Endothelial cell of umbilical vein (primary cell): ENCODE results near the gene CREB3. TPM values are rescaled to one million over a fixed set of nuclear protein-coding genes. Genes with fewer than 3 reads are reported as not detected.

Experiments used
- BruUV-seq: library from RNA; stranded (reverse); fragments of 400-500 nt; replicated peaks from 2 replicates; lab custom pipeline; 2021; lab: Mats Ljungman, UMichigan
- CTCF ChIA-PET: fragments of 300-600, 350-600 bp; sonication (Branson Sonifier 250); formaldehyde crosslinking; loops from one replicate; lab custom pipeline; 2021; ENCODE audit warnings: antibody characterized with exemption, inconsistent platforms; lab: Charles Lee
- POLR2A ChIA-PET: fragments of 300-600, 350-600 bp; sonication (Branson Sonifier 250); formaldehyde crosslinking; loops from one replicate; lab custom pipeline; 2021; ENCODE audit warnings: antibody characterized with exemption, inconsistent platforms; lab: Charles Lee
- DNase-seq: peaks from one replicate; pipeline ENCODE4 v3.0.0-alpha.2; 2011; ENCODE audit warnings: low read depth, low spot score
- FAIRE-seq: peaks from 2 replicates; lab custom pipeline; 2011; peaks lifted over from hg19 to GRCh38; lab: Jason Lieb, UNC
- H2AFZ ChIP-seq: 2 replicates; pipeline ENCODE4 v1.6.0; 2012; ENCODE audit warnings: low read depth, low read length, control low read depth, inconsistent platforms
- H3K27ac ChIP-seq: 2 replicates; pipeline ENCODE4 v1.5.1; 2011; ENCODE audit warnings: low read depth, mild to moderate bottlenecking, control low read depth, low read length, moderate library complexity; ENCODE audit not compliant: insufficient read depth
- H3K27me3 ChIP-seq, 2 experiments: 2 replicates each; pipeline versions ENCODE4 v1.6.0 to v1.6.1; 2011; ENCODE audit warnings: low read length in 2 of 2, mixed read lengths in 1 of 2; ENCODE audit not compliant: control insufficient read depth in 2 of 2, insufficient read depth in 2 of 2
- H3K36me3 ChIP-seq, 2 experiments: 2 replicates in 1 of 2; 3 replicates in 1 of 2; pipeline ENCODE4 v1.5.1; 2011; ENCODE audit warnings: low read length in 2 of 2, mild to moderate bottlenecking in 1 of 2, moderate library complexity in 1 of 2; ENCODE audit not compliant: control insufficient read depth in 2 of 2, insufficient read depth in 2 of 2; ENCODE audit errors: extremely low read depth in 1 of 2
- H3K4me1 ChIP-seq: 3 replicates; pipeline ENCODE4 v1.5.1; 2011; ENCODE audit warnings: mild to moderate bottlenecking, low read length; ENCODE audit not compliant: control insufficient read depth, insufficient read depth; ENCODE audit errors: extremely low read depth
- H3K4me2 ChIP-seq: 2 replicates; pipeline ENCODE4 v1.6.1; 2011; ENCODE audit warnings: low read length, control low read depth, mixed read lengths; ENCODE audit not compliant: insufficient read depth
- H3K4me3 ChIP-seq, 3 experiments: fragments of 200-600 bp in 1 of 3; sonication (generic), shearing (Covaris generic) in 1 of 3; replicated peaks in 1 of 3; 2 replicates each; pipeline ENCODE4 v1.5.1; 2011 to 2016; ENCODE audit warnings: control low read depth in 3 of 3, low read length in 3 of 3, mild to moderate bottlenecking in 2 of 3, inconsistent platforms in 1 of 3, low read depth in 1 of 3, moderate library complexity in 1 of 3; ENCODE audit not compliant: insufficient read depth in 1 of 3
- H3K79me2 ChIP-seq: 2 replicates; pipeline ENCODE4 v1.6.0; 2012; ENCODE audit warnings: low read length, inconsistent platforms; ENCODE audit not compliant: control insufficient read depth, insufficient read depth
- H3K9ac ChIP-seq: replicated peaks from 2 replicates; pipeline ENCODE3; 2011; ENCODE audit warnings: low read length, control low read depth; ENCODE audit not compliant: insufficient read depth; ENCODE audit errors: extremely low read depth
- H3K9me1 ChIP-seq: replicated peaks from 3 replicates; pipeline ENCODE4 v1.6.0; 2011; ENCODE audit warnings: mild to moderate bottlenecking, low read length; ENCODE audit not compliant: control insufficient read depth, insufficient read depth; ENCODE audit errors: extremely low read depth
- H3K9me3 ChIP-seq: replicated peaks from 2 replicates; pipeline ENCODE4 v1.5.1; 2012; ENCODE audit warnings: low read length, inconsistent platforms; ENCODE audit not compliant: control insufficient read depth, insufficient read depth
- H4K20me1 ChIP-seq: replicated peaks from 2 replicates; pipeline ENCODE3; 2011; ENCODE audit warnings: mild to moderate bottlenecking, low read length; ENCODE audit not compliant: control insufficient read depth, insufficient read depth; ENCODE audit errors: extremely low read depth
- CTCF ChIP-seq, 2 donors: IDR thresholded peaks; 1 replicate in 1 of 2; 2 replicates in 1 of 2; pipeline ENCODE4 v1.5.1; 2011; ENCODE audit warnings: low read length in 2 of 2, mild to moderate bottlenecking in 2 of 2, moderate library complexity in 2 of 2, control low read depth in 1 of 2, inconsistent platforms in 1 of 2, low read depth in 1 of 2; ENCODE audit not compliant: insufficient read depth in 1 of 2; ENCODE audit errors: extremely low read depth in 1 of 2
- EZH2 ChIP-seq: IDR thresholded peaks from 2 replicates; pipeline ENCODE4 v1.6.1; 2012; ENCODE audit warnings: borderline replicate concordance, low read depth, mild to moderate bottlenecking, moderate library complexity, low read length, inconsistent platforms; ENCODE audit not compliant: severe bottlenecking
- FOS ChIP-seq: IDR thresholded peaks from 2 replicates; pipeline ENCODE4 v1.6.1; 2011; ENCODE audit warnings: mild to moderate bottlenecking, low read length, moderate library complexity, borderline replicate concordance; ENCODE audit not compliant: insufficient read depth
- GATA2 ChIP-seq: IDR thresholded peaks from 2 replicates; pipeline ENCODE4 v1.7.0; 2011; ENCODE audit warnings: low read depth, mild to moderate bottlenecking, moderate library complexity, mixed read lengths, low read length; ENCODE audit not compliant: insufficient read length, insufficient read depth
- JUN ChIP-seq: IDR thresholded peaks from 2 replicates; pipeline ENCODE4 v1.6.1; 2011; ENCODE audit warnings: borderline replicate concordance, low read depth; ENCODE audit not compliant: insufficient read length, insufficient read depth
- MAX ChIP-seq: IDR thresholded peaks from 2 replicates; pipeline ENCODE4 v1.6.1; 2011; ENCODE audit not compliant: insufficient read depth, insufficient read length
- MYC ChIP-seq: IDR thresholded peaks from one replicate; pipeline ENCODE4 v1.6.1; 2011; ENCODE audit warnings: mild to moderate bottlenecking, low read depth, low read length
- POLR2A ChIP-seq: IDR thresholded peaks from 2 replicates; pipeline ENCODE4 v1.6.1; 2012; ENCODE audit warnings: low read depth, mild to moderate bottlenecking, control low read depth, low read length
- POLR2AphosphoS5 ChIP-seq: IDR thresholded peaks from 2 replicates; pipeline ENCODE4 v1.6.1; 2012; ENCODE audit warnings: low read depth, mild to moderate bottlenecking, control low read depth, low read length, moderate library complexity; ENCODE audit not compliant: insufficient read depth
- dilution Hi-C: fragments of 300-500 bp; cut with MboI; formaldehyde crosslinking; loops from one replicate; pipeline ENCODE4 v1.15.0; 2019; ENCODE audit warnings: low sequenced_read_pairs; ENCODE audit not compliant: extremely low pct_ligation_motif_present
- intact Hi-C: fragments of 100-400 bp; cut with micrococcal nuclease; formaldehyde crosslinking; loops from one replicate; pipeline ENCODE4 v1.10.0; 2022
- polyA plus RNA-seq, 4 experiments: library from polyadenylated mRNA; depleted of rRNA in 3 of 4; stranded (reverse) in 3 of 4; unstranded in 1 of 4; fragments of >200 nt; gene quantifications; 2 replicates each; pipeline versions ENCODE4 v1.2.1 to v1.2.3, GENCODE V29; 2011 to 2012; ENCODE audit warnings: missing spikeins in 1 of 4
- total RNA-seq: library from RNA; stranded (reverse); gene quantifications from 2 replicates; pipeline ENCODE4 v1.2.3, GENCODE V29; 2021

CREB3 gene
- total and polyA plus RNA-seq, 2 donors (not counting 3 experiments of a cell fraction or from before 2014, with no cell fraction given) = 39.8 to 52.1 TPM

GRCh38 chr9:35776018-35776417, 43.6 kb downstream of the CREB3 start:
- Histone ChIP-seq H3K4me2 (no peak overlapping the region), H3K4me3 (no peak overlapping the region), H3K27ac (no peak overlapping the region), H2AFZ (peak overlapping the region; percentile 62), H3K4me1 (peaks cover 26% of the 10 kb centered on the region), H4K20me1 (no peaks in the 10 kb centered on the region), H3K79me2 (no peaks in the 10 kb centered on the region), H3K9me3 (no peaks in the 10 kb centered on the region), H3K27me3 (no peaks in the 10 kb centered on the region), H3K9ac (no peak overlapping the region), H3K36me3 (no peaks in the 10 kb centered on the region), H3K9me1 (no peaks in the 10 kb centered on the region)
- dilution Hi-C loops (no loop called here), intact Hi-C loops (no loop called here)
- peak; percentile 18 for FAIRE-seq
- CTCF ChIA-PET = interaction anchor here (0.8 to 3.5 kb wide), 14 partner anchors 13 to 135 kb away, joined by 3 to 25 read pairs (median 7); partner anchors contain the start of gene MSMP
- no TSS peak for BruUV-seq
- POLR2A ChIA-PET = interaction anchor here (0.9 to 1.1 kb wide), 3 partner anchors 15 to 29 kb away, joined by 3 to 8 read pairs (median 3); no protein-coding TSS in a partner anchor
- no peak for DNase-seq
- TF ChIP-seq CTCF (IDR thresholded peaks at IDR 0.05; ENCODE audit: extremely low read depth in 1 of 2, insufficient read depth in 1 of 2, low read depth in 1 of 2, low read length in 2 of 2) (no peak), MYC (no peak), POLR2A (no peak), POLR2AphosphoS5 (no peak), GATA2 (no peak), JUN (no peak), EZH2 (no peak), MAX (no peak), FOS (no peak)
